IMR-90 (cell line): ENCODE results near the gene OVCA2. TPM values are rescaled to one million over a fixed set of nuclear protein-coding genes. Genes with fewer than 3 reads are reported as not detected.

Source experiments
- ATAC-seq: fragments of 200-7000 bp; cut with Tn5 transposase; 2 replicates; pipeline ENCODE4 v1.9.1; 2020; ENCODE audit warnings: low read depth, mild to moderate bottlenecking, moderate library complexity
- BruUV-seq: library from RNA; stranded (reverse); fragments of 400-500 nt; replicated peaks from 2 replicates; lab custom pipeline; 2021; lab: Mats Ljungman, UMichigan
- CTCF ChIA-PET: fragments of 300-600 bp; formaldehyde crosslinking; extraction: SDS; loops from one replicate; lab custom pipeline; 2021; ENCODE audit warnings: antibody characterized with exemption; lab: Yijun Ruan, JAX
- POLR2A ChIA-PET: fragments of 300-600 bp; sonication (Branson Sonifier 250); formaldehyde crosslinking; loops from one replicate; lab custom pipeline; 2022; ENCODE audit warnings: antibody characterized with exemption; ENCODE audit not compliant: unreplicated experiment; lab: Charles Lee
- DNase-seq: peaks from one replicate; pipeline ENCODE4 v3.0.0; 2013
- H2AFZ ChIP-seq: replicated peaks from 2 replicates; pipeline ENCODE3; 2013; ENCODE audit warnings: low read length, mild to moderate bottlenecking; ENCODE audit not compliant: poor library complexity
- H2AK5ac ChIP-seq: 2 replicates; pipeline ENCODE4 v1.6.1; 2013; ENCODE audit warnings: low read depth, low read length, inconsistent platforms
- H2AK9ac ChIP-seq: replicated peaks from 2 replicates; pipeline ENCODE3; 2013; ENCODE audit warnings: mild to moderate bottlenecking, low read depth, low read length, moderate library complexity; ENCODE audit not compliant: poor library complexity
- H2BK120ac ChIP-seq: 2 replicates; pipeline ENCODE4 v1.6.1; 2013; ENCODE audit warnings: low read depth, low read length, inconsistent platforms
- H2BK15ac ChIP-seq: 3 replicates; pipeline ENCODE4 v1.6.1; 2013; ENCODE audit warnings: low read depth, low read length, inconsistent platforms
- H2BK20ac ChIP-seq: 2 replicates; pipeline ENCODE4 v1.6.1; 2013; ENCODE audit warnings: low read depth, mild to moderate bottlenecking, inconsistent platforms, low read length, moderate library complexity
- H2BK5ac ChIP-seq: 2 replicates; pipeline ENCODE4 v1.6.1; 2013; ENCODE audit warnings: mild to moderate bottlenecking, low read depth, low read length, inconsistent platforms; ENCODE audit not compliant: poor library complexity, severe bottlenecking
- H3K14ac ChIP-seq: replicated peaks from 2 replicates; pipeline ENCODE4 v1.6.1; 2013; ENCODE audit warnings: low read depth, low read length, inconsistent platforms
- H3K18ac ChIP-seq: 2 replicates; pipeline ENCODE4 v1.6.1; 2013; ENCODE audit warnings: low read depth, low read length, control low read depth
- H3K23ac ChIP-seq: 2 replicates; pipeline ENCODE4 v1.6.1; 2013; ENCODE audit warnings: low read depth, low read length, inconsistent platforms
- H3K27ac ChIP-seq: 2 replicates; pipeline ENCODE4 v1.5.1; 2013; ENCODE audit warnings: mild to moderate bottlenecking, control low read depth, low read length; ENCODE audit not compliant: insufficient read depth
- H3K27me3 ChIP-seq: 2 replicates; pipeline ENCODE4 v1.6.1; 2013; ENCODE audit warnings: low read length; ENCODE audit not compliant: control insufficient read depth, insufficient read depth
- H3K36me3 ChIP-seq: 2 replicates; pipeline ENCODE4 v1.6.1; 2013; ENCODE audit warnings: low read length, mixed read lengths; ENCODE audit not compliant: control insufficient read depth, insufficient read depth
- H3K4ac ChIP-seq: 2 replicates; pipeline ENCODE4 v1.6.1; 2013; ENCODE audit warnings: low read depth, low read length, inconsistent platforms
- H3K4me1 ChIP-seq: 2 replicates; pipeline ENCODE4 v1.6.1; 2013; ENCODE audit warnings: low read length, mixed read lengths; ENCODE audit not compliant: control insufficient read depth, insufficient read depth
- H3K4me2 ChIP-seq: 2 replicates; pipeline ENCODE4 v1.6.1; 2013; ENCODE audit warnings: low read depth, mild to moderate bottlenecking, control low read depth, low read length, moderate library complexity
- H3K4me3 ChIP-seq: 2 replicates; pipeline ENCODE4 v1.5.1; 2013; ENCODE audit warnings: low read depth, mild to moderate bottlenecking, control low read depth, low read length, moderate library complexity; ENCODE audit not compliant: insufficient read depth
- H3K56ac ChIP-seq: 2 replicates; pipeline ENCODE4 v1.6.1; 2013; ENCODE audit warnings: low read length, inconsistent platforms; ENCODE audit not compliant: insufficient read depth; ENCODE audit errors: extremely low read depth
- H3K79me1 ChIP-seq, 2 experiments: 2 replicates each; pipeline ENCODE4 v1.6.1; 2013; ENCODE audit warnings: low read length in 2 of 2, inconsistent platforms in 1 of 2, low read depth in 1 of 2
- H3K9ac ChIP-seq: 2 replicates; pipeline ENCODE4 v1.6.1; 2013; ENCODE audit warnings: low read depth, low read length, control low read depth
- H3K9me1 ChIP-seq: 2 replicates; pipeline ENCODE4 v1.6.1; 2013; ENCODE audit warnings: low read length, inconsistent platforms; ENCODE audit not compliant: insufficient read depth
- H3K9me3 ChIP-seq: 2 replicates; pipeline ENCODE4 v1.6.1; 2013; ENCODE audit warnings: low read length; ENCODE audit not compliant: control insufficient read depth, insufficient read depth
- H4K20me1 ChIP-seq: 2 replicates; pipeline ENCODE4 v1.6.1; 2013; ENCODE audit warnings: low read length, inconsistent platforms; ENCODE audit not compliant: insufficient read depth
- H4K5ac ChIP-seq: 2 replicates; pipeline ENCODE4 v1.6.1; 2013; ENCODE audit warnings: mild to moderate bottlenecking, low read depth, low read length, control low read depth
- H4K8ac ChIP-seq, 2 experiments: 2 replicates each; pipeline ENCODE4 v1.6.1; 2013; ENCODE audit warnings: low read depth in 2 of 2, low read length in 2 of 2, control low read depth in 1 of 2, inconsistent platforms in 1 of 2
- H4K91ac ChIP-seq: 2 replicates; pipeline ENCODE4 v1.6.1; 2013; ENCODE audit warnings: low read depth, low read length, inconsistent platforms; ENCODE audit not compliant: insufficient read depth
- BHLHE40 ChIP-seq: fragments of 150-350 bp; IDR thresholded peaks from 2 replicates; pipeline ENCODE4 v1.6.1; 2016; ENCODE audit warnings: mild to moderate bottlenecking, low read depth, low read length
- CEBPB ChIP-seq: IDR thresholded peaks from 2 replicates; pipeline ENCODE4 v1.6.1; 2012; ENCODE audit warnings: low read depth, low read length, improper control_type of control experiment
- CTCF ChIP-seq: conservative IDR thresholded peaks from 2 replicates; pipeline ENCODE4 v1.5.1; 2012; ENCODE audit warnings: mild to moderate bottlenecking, low read depth, low read length, improper control_type of control experiment
- FOS ChIP-seq: fragments of 150-350 bp; IDR thresholded peaks from 2 replicates; pipeline ENCODE4 v1.6.1; 2016; ENCODE audit warnings: low read depth, low read length
- MAZ ChIP-seq: IDR thresholded peaks from 2 replicates; pipeline ENCODE4 v1.6.1; 2012; ENCODE audit warnings: low read depth, mild to moderate bottlenecking, low read length, improper control_type of control experiment, moderate library complexity, borderline replicate concordance
- MXI1 ChIP-seq: IDR thresholded peaks from 2 replicates; pipeline ENCODE4 v1.6.1; 2012; ENCODE audit warnings: low read depth, mild to moderate bottlenecking, low read length, moderate library complexity, borderline replicate concordance
- POLR2A ChIP-seq: IDR thresholded peaks from 2 replicates; pipeline ENCODE4 v1.6.1; 2012; ENCODE audit warnings: mild to moderate bottlenecking, low read depth, low read length
- RCOR1 ChIP-seq: IDR thresholded peaks from 2 replicates; pipeline ENCODE4 v1.6.1; 2012; ENCODE audit warnings: mild to moderate bottlenecking, low read length, improper control_type of control experiment; ENCODE audit not compliant: insufficient replicate concordance
- RFX5 ChIP-seq: IDR thresholded peaks from 2 replicates; pipeline ENCODE4 v1.8.0; 2012; ENCODE audit warnings: low read depth, mild to moderate bottlenecking, low read length, moderate library complexity
- SMC3 ChIP-seq: fragments of 150-350 bp; IDR thresholded peaks from 2 replicates; pipeline ENCODE4 v1.6.1; 2016; ENCODE audit warnings: low read depth, mild to moderate bottlenecking, antibody characterized with exemption, low read length, moderate library complexity
- USF2 ChIP-seq: fragments of 150-350 bp; IDR thresholded peaks from 2 replicates; pipeline ENCODE4 v1.6.1; 2017; ENCODE audit warnings: mild to moderate bottlenecking, antibody characterized with exemption, low read length, low read depth
- WGBS, 2 experiments: methylation state at CpG; one replicate each; pipeline versions ENCODE4 v1.1.5 to v1.1.7; 2013; ENCODE audit warnings: missing lambda C conversion rate in 2 of 2; ENCODE audit not compliant: insufficient read length in 1 of 2; ENCODE audit errors: extremely low coverage in 2 of 2; 5-methylcytosine and 5-hydroxymethylcytosine counted together
- dilution Hi-C: fragments of 300-500 bp; cut with HindIII; formaldehyde crosslinking; loops from one replicate; pipeline ENCODE4 v1.14.3; 2018; ENCODE audit warnings: low sequenced_read_pairs; ENCODE audit not compliant: unreplicated experiment
- in situ Hi-C: fragments of 300-500 bp; cut with MboI; formaldehyde crosslinking; loops from 3 replicates; pipeline ENCODE4 v1.14.3; 2019; ENCODE audit warnings: low sequenced_read_pairs, inconsistent platforms, mixed read lengths
- intact Hi-C: fragments of 100-400 bp; cut with micrococcal nuclease; formaldehyde crosslinking; loops from 2 replicates; pipeline ENCODE4 v1.10.0; 2022
- polyA plus RNA-seq, 3 experiments: library from polyadenylated mRNA; depleted of rRNA; stranded (reverse); fragments of >200 nt; gene quantifications; 2 replicates each; pipeline ENCODE4 v1.2.3, GENCODE V29; 2012; ENCODE audit warnings: low replicate concordance in 1 of 3
- total RNA-seq: library from RNA; depleted of rRNA; stranded (reverse); fragments of >200 nt; gene quantifications from 2 replicates; pipeline ENCODE4 v1.2.3, GENCODE V29; 2012

Gene OVCA2
- total and polyA plus RNA-seq, 2 of the 4 experiments (the other 2 are of a cell fraction) = 38.7 to 46.9 TPM

GRCh38 chr17:2084036-2084765 is 42.4 kb downstream of the OVCA2 start (continued):
- no peak for TF ChIP-seq CEBPB
- TF ChIP-seq MAZ = no peak

- H2AFZ ChIP-seq = peak overlapping the region; percentile 54
- peak; percentile 64 for ATAC-seq
- POLR2A ChIA-PET = no interaction called here
- H3K4me1 ChIP-seq = peaks cover 36% of the 10 kb centered on the region
- dilution Hi-C loops = no loop called here
- H2BK15ac ChIP-seq = peak overlapping the region; percentile 87; the same call in 2 of the 3 replicates
- peak overlapping the region; percentile 97 for H3K14ac ChIP-seq
- no peaks in the 10 kb centered on the region for H3K27me3 ChIP-seq
- peak overlapping the region; percentile 75 for H3K18ac ChIP-seq
- H3K27ac ChIP-seq = peak overlapping the region; percentile 77
- peak overlapping the region; percentile 86 for H3K4ac ChIP-seq
- H3K4me2 ChIP-seq = peak overlapping the region; percentile 12
- peak overlapping the region; percentile 50 for H3K9ac ChIP-seq
- in situ Hi-C loops = no loop called here
- CTCF ChIA-PET = interaction anchor here (2.9 kb wide), 1 partner anchor 160 kb away, joined by 12 read pairs; no protein-coding TSS in a partner anchor
- peak overlapping the region; percentile 76 for H4K5ac ChIP-seq
- H3K23ac ChIP-seq = peak overlapping the region; percentile 88
- peak overlapping the region; percentile 87 for H2AK5ac ChIP-seq
- DNase-seq = peak; percentile 86
- WGBS, 2 experiments = no CpG with 5 or more reads among the region's 13 CpGs
- no TSS peak for BruUV-seq
- peaks cover 56% of the 10 kb centered on the region for H3K9me1 ChIP-seq
- H3K9me3 ChIP-seq = no peaks in the 10 kb centered on the region
- peak overlapping the region; percentile 85 for H2AK9ac ChIP-seq
- H3K79me1 ChIP-seq = peaks cover 0 to 93% of the 10 kb centered on the region in 2 experiments; a peak in 3 of 4 replicates
- peak overlapping the region; percentile 66; the same call in 1 of the 2 replicates for H3K56ac ChIP-seq
- intact Hi-C loops = no loop called here
- peak overlapping the region; percentile 52 to 93 for H4K8ac ChIP-seq
- H2BK120ac ChIP-seq = peak overlapping the region; percentile 58
- H4K20me1 ChIP-seq = no peaks in the 10 kb centered on the region
- H3K4me3 ChIP-seq = no peak overlapping the region
- H4K91ac ChIP-seq = peak overlapping the region; percentile 92
- peaks cover 16% of the 10 kb centered on the region for H3K36me3 ChIP-seq
- H2BK5ac ChIP-seq = peak overlapping the region; percentile 85
- H2BK20ac ChIP-seq = peak overlapping the region; percentile 81
- no peak for TF ChIP-seq RFX5
- no peak for TF ChIP-seq SMC3
- no peak for TF ChIP-seq USF2
- no peak; the same call in 1 of the 2 replicates for TF ChIP-seq POLR2A
- TF ChIP-seq MXI1 = no peak
- TF ChIP-seq BHLHE40 = peak; percentile 78
- no peak for TF ChIP-seq FOS
- no peak for TF ChIP-seq CTCF
- TF ChIP-seq MAZ = peak; percentile 61; the same call in 1 of the 2 replicates
- TF ChIP-seq RCOR1 = no peak
Observed at GRCh38 chr17:2084766-2085647, 43.2 kb downstream of the OVCA2 start.
